ENCODE results near the gene KDM2A.

DNA sequence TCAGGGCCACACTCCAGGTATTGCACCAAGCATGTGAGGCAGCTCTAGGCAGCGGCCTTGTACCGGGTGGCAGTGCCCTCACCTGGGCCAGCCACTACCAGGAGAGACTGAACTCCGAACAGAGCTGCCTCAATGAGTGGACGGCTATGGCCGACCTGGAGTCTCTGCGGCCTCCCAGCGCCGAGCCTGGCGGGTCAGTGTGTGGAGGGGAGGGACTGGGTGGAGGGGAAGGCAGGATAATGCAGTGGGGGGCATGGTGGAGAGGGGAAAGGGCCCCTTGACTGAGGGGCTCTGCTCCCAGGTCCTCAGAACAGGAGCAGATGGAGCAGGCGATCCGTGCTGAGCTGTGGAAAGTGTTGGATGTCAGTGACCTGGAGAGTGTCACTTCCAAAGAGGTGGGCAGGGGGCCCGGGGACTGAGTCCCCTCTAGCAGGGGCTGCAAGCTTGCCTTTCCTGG lies 188.5 kb downstream of the KDM2A start:
- TF ChIP-seq, protein P1, sequence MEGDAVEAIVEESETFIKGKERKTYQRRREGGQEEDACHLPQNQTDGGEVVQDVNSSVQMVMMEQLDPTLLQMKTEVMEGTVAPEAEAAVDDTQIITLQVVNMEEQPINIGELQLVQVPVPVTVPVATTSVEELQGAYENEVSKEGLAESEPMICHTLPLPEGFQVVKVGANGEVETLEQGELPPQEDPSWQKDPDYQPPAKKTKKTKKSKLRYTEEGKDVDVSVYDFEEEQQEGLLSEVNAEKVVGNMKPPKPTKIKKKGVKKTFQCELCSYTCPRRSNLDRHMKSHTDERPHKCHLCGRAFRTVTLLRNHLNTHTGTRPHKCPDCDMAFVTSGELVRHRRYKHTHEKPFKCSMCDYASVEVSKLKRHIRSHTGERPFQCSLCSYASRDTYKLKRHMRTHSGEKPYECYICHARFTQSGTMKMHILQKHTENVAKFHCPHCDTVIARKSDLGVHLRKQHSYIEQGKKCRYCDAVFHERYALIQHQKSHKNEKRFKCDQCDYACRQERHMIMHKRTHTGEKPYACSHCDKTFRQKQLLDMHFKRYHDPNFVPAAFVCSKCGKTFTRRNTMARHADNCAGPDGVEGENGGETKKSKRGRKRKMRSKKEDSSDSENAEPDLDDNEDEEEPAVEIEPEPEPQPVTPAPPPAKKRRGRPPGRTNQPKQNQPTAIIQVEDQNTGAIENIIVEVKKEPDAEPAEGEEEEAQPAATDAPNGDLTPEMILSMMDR (IDR thresholded peaks at IDR 0.05): no peak
- TF ChIP-seq POLR2A (IDR thresholded peaks at IDR 0.05): no peak

Measured in uterus (tissue), 2 donors.